Endothelial cell of umbilical vein (primary cell): ENCODE results near the gene MAPKBP1. TPM values are rescaled to one million over a fixed set of nuclear protein-coding genes. Genes with fewer than 3 reads are reported as not detected.

ENCODE experiments used
- BruUV-seq: library from RNA; stranded (reverse); fragments of 400-500 nt; replicated peaks from 2 replicates; lab custom pipeline; 2021; lab: Mats Ljungman, UMichigan
- CTCF ChIA-PET: fragments of 300-600, 350-600 bp; sonication (Branson Sonifier 250); formaldehyde crosslinking; loops from one replicate; lab custom pipeline; 2021; ENCODE audit warnings: antibody characterized with exemption, inconsistent platforms; lab: Charles Lee
- POLR2A ChIA-PET: fragments of 300-600, 350-600 bp; sonication (Branson Sonifier 250); formaldehyde crosslinking; loops from one replicate; lab custom pipeline; 2021; ENCODE audit warnings: antibody characterized with exemption, inconsistent platforms; lab: Charles Lee
- DNase-seq: peaks from one replicate; pipeline ENCODE4 v3.0.0-alpha.2; 2011; ENCODE audit warnings: low read depth, low spot score
- FAIRE-seq: peaks from 2 replicates; lab custom pipeline; 2011; peaks lifted over from hg19 to GRCh38; lab: Jason Lieb, UNC
- H2AFZ ChIP-seq: 2 replicates; pipeline ENCODE4 v1.6.0; 2012; ENCODE audit warnings: low read depth, low read length, control low read depth, inconsistent platforms
- H3K27ac ChIP-seq: 2 replicates; pipeline ENCODE4 v1.5.1; 2011; ENCODE audit warnings: low read depth, mild to moderate bottlenecking, control low read depth, low read length, moderate library complexity; ENCODE audit not compliant: insufficient read depth
- H3K27me3 ChIP-seq, 2 experiments: 2 replicates each; pipeline versions ENCODE4 v1.6.0 to v1.6.1; 2011; ENCODE audit warnings: low read length in 2 of 2, mixed read lengths in 1 of 2; ENCODE audit not compliant: control insufficient read depth in 2 of 2, insufficient read depth in 2 of 2
- H3K36me3 ChIP-seq, 2 experiments: 2 replicates in 1 of 2; 3 replicates in 1 of 2; pipeline ENCODE4 v1.5.1; 2011; ENCODE audit warnings: low read length in 2 of 2, mild to moderate bottlenecking in 1 of 2, moderate library complexity in 1 of 2; ENCODE audit not compliant: control insufficient read depth in 2 of 2, insufficient read depth in 2 of 2; ENCODE audit errors: extremely low read depth in 1 of 2
- H3K4me1 ChIP-seq: 3 replicates; pipeline ENCODE4 v1.5.1; 2011; ENCODE audit warnings: mild to moderate bottlenecking, low read length; ENCODE audit not compliant: control insufficient read depth, insufficient read depth; ENCODE audit errors: extremely low read depth
- H3K4me2 ChIP-seq: 2 replicates; pipeline ENCODE4 v1.6.1; 2011; ENCODE audit warnings: low read length, control low read depth, mixed read lengths; ENCODE audit not compliant: insufficient read depth
- H3K4me3 ChIP-seq, 3 experiments: fragments of 200-600 bp in 1 of 3; sonication (generic), shearing (Covaris generic) in 1 of 3; replicated peaks in 1 of 3; 2 replicates each; pipeline ENCODE4 v1.5.1; 2011 to 2016; ENCODE audit warnings: control low read depth in 3 of 3, low read length in 3 of 3, mild to moderate bottlenecking in 2 of 3, inconsistent platforms in 1 of 3, low read depth in 1 of 3, moderate library complexity in 1 of 3; ENCODE audit not compliant: insufficient read depth in 1 of 3
- H3K79me2 ChIP-seq: 2 replicates; pipeline ENCODE4 v1.6.0; 2012; ENCODE audit warnings: low read length, inconsistent platforms; ENCODE audit not compliant: control insufficient read depth, insufficient read depth
- H3K9ac ChIP-seq: replicated peaks from 2 replicates; pipeline ENCODE3; 2011; ENCODE audit warnings: low read length, control low read depth; ENCODE audit not compliant: insufficient read depth; ENCODE audit errors: extremely low read depth
- H3K9me1 ChIP-seq: replicated peaks from 3 replicates; pipeline ENCODE4 v1.6.0; 2011; ENCODE audit warnings: mild to moderate bottlenecking, low read length; ENCODE audit not compliant: control insufficient read depth, insufficient read depth; ENCODE audit errors: extremely low read depth
- H3K9me3 ChIP-seq: replicated peaks from 2 replicates; pipeline ENCODE4 v1.5.1; 2012; ENCODE audit warnings: low read length, inconsistent platforms; ENCODE audit not compliant: control insufficient read depth, insufficient read depth
- H4K20me1 ChIP-seq: replicated peaks from 2 replicates; pipeline ENCODE3; 2011; ENCODE audit warnings: mild to moderate bottlenecking, low read length; ENCODE audit not compliant: control insufficient read depth, insufficient read depth; ENCODE audit errors: extremely low read depth
- EZH2 ChIP-seq: IDR thresholded peaks from 2 replicates; pipeline ENCODE4 v1.6.1; 2012; ENCODE audit warnings: borderline replicate concordance, low read depth, mild to moderate bottlenecking, moderate library complexity, low read length, inconsistent platforms; ENCODE audit not compliant: severe bottlenecking
- FOS ChIP-seq: IDR thresholded peaks from 2 replicates; pipeline ENCODE4 v1.6.1; 2011; ENCODE audit warnings: mild to moderate bottlenecking, low read length, moderate library complexity, borderline replicate concordance; ENCODE audit not compliant: insufficient read depth
- GATA2 ChIP-seq: IDR thresholded peaks from 2 replicates; pipeline ENCODE4 v1.7.0; 2011; ENCODE audit warnings: low read depth, mild to moderate bottlenecking, moderate library complexity, mixed read lengths, low read length; ENCODE audit not compliant: insufficient read length, insufficient read depth
- JUN ChIP-seq: IDR thresholded peaks from 2 replicates; pipeline ENCODE4 v1.6.1; 2011; ENCODE audit warnings: borderline replicate concordance, low read depth; ENCODE audit not compliant: insufficient read length, insufficient read depth
- MYC ChIP-seq: IDR thresholded peaks from one replicate; pipeline ENCODE4 v1.6.1; 2011; ENCODE audit warnings: mild to moderate bottlenecking, low read depth, low read length
- POLR2A ChIP-seq: IDR thresholded peaks from 2 replicates; pipeline ENCODE4 v1.6.1; 2012; ENCODE audit warnings: low read depth, mild to moderate bottlenecking, control low read depth, low read length
- dilution Hi-C: fragments of 300-500 bp; cut with MboI; formaldehyde crosslinking; loops from one replicate; pipeline ENCODE4 v1.15.0; 2019; ENCODE audit warnings: low sequenced_read_pairs; ENCODE audit not compliant: extremely low pct_ligation_motif_present
- intact Hi-C: fragments of 100-400 bp; cut with micrococcal nuclease; formaldehyde crosslinking; loops from one replicate; pipeline ENCODE4 v1.10.0; 2022
- polyA plus RNA-seq, 4 experiments: library from polyadenylated mRNA; depleted of rRNA in 3 of 4; stranded (reverse) in 3 of 4; unstranded in 1 of 4; fragments of >200 nt; gene quantifications; 2 replicates each; pipeline versions ENCODE4 v1.2.1 to v1.2.3, GENCODE V29; 2011 to 2012; ENCODE audit warnings: missing spikeins in 1 of 4
- total RNA-seq: library from RNA; stranded (reverse); gene quantifications from 2 replicates; pipeline ENCODE4 v1.2.3, GENCODE V29; 2021
- TF ChIP-seq, protein P1 (sequence below): IDR thresholded peaks from 2 replicates; pipeline ENCODE4 v1.6.1; 2011; ENCODE audit not compliant: insufficient read depth, insufficient read length

The MAPKBP1 gene
- total and polyA plus RNA-seq, 2 donors (not counting 3 experiments of a cell fraction or from before 2014, with no cell fraction given): 12.3 to 55.8 TPM

DNA sequence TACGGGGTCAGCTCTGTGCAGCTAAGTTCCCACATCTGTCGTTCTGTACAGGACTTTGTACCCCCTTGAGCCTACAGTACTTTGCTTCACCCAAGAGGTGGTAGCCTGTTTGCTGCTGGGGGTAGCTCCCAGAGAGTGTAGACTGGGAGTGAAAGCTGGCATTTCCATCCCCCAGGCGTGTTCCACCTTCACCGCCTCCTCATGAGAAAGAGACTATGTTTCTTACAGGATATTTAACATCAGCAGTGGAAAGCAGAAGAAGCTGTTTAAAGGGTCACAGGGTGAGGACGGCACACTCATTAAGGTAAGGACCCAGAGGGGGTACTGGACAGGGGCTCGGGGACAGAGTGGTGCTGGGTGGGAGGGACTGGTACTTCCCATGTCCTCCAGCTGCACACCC lies 43.5 kb downstream of the MAPKBP1 start:
- Histone ChIP-seq H2AFZ (no peak overlapping the region), H4K20me1 (no peaks in the 10 kb centered on the region), H3K9me3 (no peaks in the 10 kb centered on the region), H3K9ac (no peak overlapping the region), H3K79me2 (no peaks in the 10 kb centered on the region), H3K9me1 (no peaks in the 10 kb centered on the region), H3K4me2 (no peak overlapping the region), H3K4me3 (no peak overlapping the region), H3K36me3 (peaks cover 18 to 60% of the 10 kb centered on the region in 2 experiments), H3K27me3 (no peaks in the 10 kb centered on the region), H3K4me1 (no peaks in the 10 kb centered on the region), H3K27ac (no peak overlapping the region)
- intact Hi-C loops (no loop called here), dilution Hi-C loops (no loop called here)
- CTCF ChIA-PET: interaction anchor here (1.2 to 2.9 kb wide), 5 partner anchors 9 to 87 kb away, joined by 3 to 12 read pairs (median 5); partner anchors contain the start of gene MAPKBP1
- FAIRE-seq: no peak
- no peak for DNase-seq
- no TSS peak for BruUV-seq
- TF ChIP-seq FOS: no peak
- POLR2A ChIA-PET: no interaction called here

DNA sequence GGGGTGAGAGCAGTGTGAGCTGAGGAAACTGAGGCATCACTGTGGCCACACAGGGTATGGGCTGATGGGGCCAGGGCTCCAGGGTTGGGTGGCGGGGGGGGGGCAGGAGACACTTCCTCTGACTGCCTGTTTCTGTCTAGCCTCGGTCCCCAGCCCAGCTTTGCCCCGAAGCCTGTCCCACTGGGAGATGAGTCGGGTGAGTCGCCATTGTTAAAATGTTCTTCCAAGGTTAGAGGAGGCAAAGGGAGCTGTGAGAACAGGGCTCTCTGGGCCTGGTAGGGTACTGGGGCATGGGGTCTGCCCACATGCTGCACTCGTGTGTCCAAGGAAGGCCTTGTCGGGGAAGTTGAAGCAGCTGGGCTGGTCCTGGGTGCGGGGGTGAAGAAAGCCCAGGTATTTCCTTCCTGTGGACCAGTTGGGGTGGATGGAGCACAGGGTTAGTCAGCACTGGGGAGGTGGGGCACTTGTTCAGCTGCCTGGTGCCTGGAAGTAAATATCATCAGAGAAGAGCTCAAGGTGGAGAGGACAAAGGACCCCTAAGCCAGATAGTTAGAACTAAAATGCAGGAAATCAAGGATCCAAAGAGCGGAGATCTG lies 45.3 kb downstream of the MAPKBP1 start:
- TF ChIP-seq, protein P1, sequence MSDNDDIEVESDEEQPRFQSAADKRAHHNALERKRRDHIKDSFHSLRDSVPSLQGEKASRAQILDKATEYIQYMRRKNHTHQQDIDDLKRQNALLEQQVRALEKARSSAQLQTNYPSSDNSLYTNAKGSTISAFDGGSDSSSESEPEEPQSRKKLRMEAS: no peak
- TF ChIP-seq GATA2 (no peak), POLR2A (no peak), FOS (no peak), EZH2 (no peak), JUN (no peak), MYC (no peak)
- no peak overlapping the region for H3K4me3 ChIP-seq
- CTCF ChIA-PET: interaction anchor here (0.6 to 1.0 kb wide), 3 partner anchors 47 to 1202 kb away, joined by 3 to 4 read pairs (median 4); partner anchors contain the start of gene RPAP1
- no peaks in the 10 kb centered on the region for H3K9me1 ChIP-seq
- no peaks in the 10 kb centered on the region for H3K79me2 ChIP-seq
- FAIRE-seq: no peak
- H3K9me3 ChIP-seq: no peaks in the 10 kb centered on the region
- intact Hi-C loops: no loop called here
- dilution Hi-C loops: no loop called here
- no peak overlapping the region for H2AFZ ChIP-seq
- H3K4me2 ChIP-seq: no peak overlapping the region
- BruUV-seq: no TSS peak
- POLR2A ChIA-PET: no interaction called here
- H4K20me1 ChIP-seq: no peaks in the 10 kb centered on the region
- no peak overlapping the region for H3K9ac ChIP-seq
- no peaks in the 10 kb centered on the region for H3K4me1 ChIP-seq
- no peak overlapping the region for H3K27ac ChIP-seq
- DNase-seq: no peak
- H3K27me3 ChIP-seq: no peaks in the 10 kb centered on the region
- H3K36me3 ChIP-seq: peaks cover 15 to 57% of the 10 kb centered on the region in 2 experiments
